NCI-H748 (cell line): ENCODE data around the gene FBXL17.
A peak's percentile ranks its signal among the peaks of the same experiment; 100 is the strongest.
"Not testable (repeated sequence)": the region's sequence is repeated elsewhere in the genome, so short reads cannot be mapped to it uniquely, and the experiment has no call there.

ENCODE experiments used
- DNase-seq: peaks from one replicate; lab custom pipeline; 2025; ENCODE audit not compliant: unreplicated experiment; lab: John Stamatoyannopoulos, UW

Gene FBXL17

GRCh38 chr5:108381954-108382783, at the start of gene FBXL17:
Gene FBXL17 (minus strand): TSS chr5:108382098.
- peak; percentile 97 for DNase-seq

GRCh38 chr5:108430931-108431608, 49.2 kb upstream of the FBXL17 start:
- no peak for DNase-seq

- no peak for DNase-seq
Measured at GRCh38 chr5:108421713-108422112, 39.8 kb upstream of the FBXL17 start.

GRCh38 chr5:108420755-108421154, 38.9 kb upstream of the FBXL17 start:
- DNase-seq: no peak

GRCh38 chr5:108420158-108420557, 38.3 kb upstream of the FBXL17 start:
- DNase-seq: peak; percentile 49

- no peak for DNase-seq
Measured at GRCh38 chr5:108418197-108418596, 36.3 kb upstream of the FBXL17 start.

- DNase-seq: no peak
Measured at GRCh38 chr5:108417166-108417670, 35.3 kb upstream of the FBXL17 start.

GRCh38 chr5:108415726-108416125, 33.8 kb upstream of the FBXL17 start:
- no peak for DNase-seq

- no peak for DNase-seq
Measured at GRCh38 chr5:108409786-108410185, 27.9 kb upstream of the FBXL17 start.

GRCh38 chr5:108405201-108405600, 23.3 kb upstream of the FBXL17 start:
- not testable (repeated sequence) for DNase-seq

- peak; percentile 22 for DNase-seq
Measured at GRCh38 chr5:108398964-108399363, 17.1 kb upstream of the FBXL17 start.

- not testable (repeated sequence) for DNase-seq
Measured at GRCh38 chr5:108396837-108397236, 14.9 kb upstream of the FBXL17 start.

- no peak for DNase-seq
Measured at GRCh38 chr5:108387758-108388157, 5.9 kb upstream of the FBXL17 start.

GRCh38 chr5:108386345-108387061, 4.6 kb upstream of the FBXL17 start:
- no peak for DNase-seq

GRCh38 chr5:108384741-108385140, 2.8 kb upstream of the FBXL17 start:
- DNase-seq: no peak

GRCh38 chr5:108382784-108383330, 959 bp upstream of the FBXL17 start:
- no peak for DNase-seq

GRCh38 chr5:108381350-108381953, 446 bp downstream of the FBXL17 start:
- DNase-seq: peak; percentile 74

- DNase-seq: peak; percentile 71
Measured at GRCh38 chr5:108380531-108381349, 1.2 kb downstream of the FBXL17 start.

GRCh38 chr5:108379722-108380530, 2.0 kb downstream of the FBXL17 start:
- peak; percentile 13 for DNase-seq
